ENCODE data around the gene ARNT2.

DNA sequence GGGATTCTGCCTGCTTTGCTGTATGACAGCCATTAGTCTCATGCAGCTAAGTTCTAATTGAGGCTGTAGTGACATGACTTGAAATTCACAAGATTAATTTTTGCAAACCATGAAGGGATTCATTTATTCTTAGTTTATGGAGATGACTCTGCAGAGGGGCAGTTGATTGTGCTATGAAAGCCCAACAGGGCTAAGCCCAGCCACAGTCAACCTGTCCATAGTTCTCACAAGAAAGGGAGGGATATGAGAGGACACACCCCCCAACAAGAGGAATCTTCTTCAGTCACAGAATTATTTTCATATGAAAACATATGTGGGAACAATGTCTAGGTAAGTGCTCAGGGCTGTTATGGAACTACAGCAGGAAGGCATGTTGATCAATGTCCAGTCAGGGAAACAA lies 229.0 kb downstream of the ARNT2 start:
- TF ChIP-seq RAD21 (conservative IDR thresholded peaks at IDR 0.05 in 1 of 2, IDR thresholded peaks at IDR 0.05 in 1 of 2) = no peak
- TF ChIP-seq, protein P1, sequence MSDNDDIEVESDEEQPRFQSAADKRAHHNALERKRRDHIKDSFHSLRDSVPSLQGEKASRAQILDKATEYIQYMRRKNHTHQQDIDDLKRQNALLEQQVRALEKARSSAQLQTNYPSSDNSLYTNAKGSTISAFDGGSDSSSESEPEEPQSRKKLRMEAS (IDR thresholded peaks at IDR 0.05) = no peak
- TF ChIP-seq, protein P2, sequence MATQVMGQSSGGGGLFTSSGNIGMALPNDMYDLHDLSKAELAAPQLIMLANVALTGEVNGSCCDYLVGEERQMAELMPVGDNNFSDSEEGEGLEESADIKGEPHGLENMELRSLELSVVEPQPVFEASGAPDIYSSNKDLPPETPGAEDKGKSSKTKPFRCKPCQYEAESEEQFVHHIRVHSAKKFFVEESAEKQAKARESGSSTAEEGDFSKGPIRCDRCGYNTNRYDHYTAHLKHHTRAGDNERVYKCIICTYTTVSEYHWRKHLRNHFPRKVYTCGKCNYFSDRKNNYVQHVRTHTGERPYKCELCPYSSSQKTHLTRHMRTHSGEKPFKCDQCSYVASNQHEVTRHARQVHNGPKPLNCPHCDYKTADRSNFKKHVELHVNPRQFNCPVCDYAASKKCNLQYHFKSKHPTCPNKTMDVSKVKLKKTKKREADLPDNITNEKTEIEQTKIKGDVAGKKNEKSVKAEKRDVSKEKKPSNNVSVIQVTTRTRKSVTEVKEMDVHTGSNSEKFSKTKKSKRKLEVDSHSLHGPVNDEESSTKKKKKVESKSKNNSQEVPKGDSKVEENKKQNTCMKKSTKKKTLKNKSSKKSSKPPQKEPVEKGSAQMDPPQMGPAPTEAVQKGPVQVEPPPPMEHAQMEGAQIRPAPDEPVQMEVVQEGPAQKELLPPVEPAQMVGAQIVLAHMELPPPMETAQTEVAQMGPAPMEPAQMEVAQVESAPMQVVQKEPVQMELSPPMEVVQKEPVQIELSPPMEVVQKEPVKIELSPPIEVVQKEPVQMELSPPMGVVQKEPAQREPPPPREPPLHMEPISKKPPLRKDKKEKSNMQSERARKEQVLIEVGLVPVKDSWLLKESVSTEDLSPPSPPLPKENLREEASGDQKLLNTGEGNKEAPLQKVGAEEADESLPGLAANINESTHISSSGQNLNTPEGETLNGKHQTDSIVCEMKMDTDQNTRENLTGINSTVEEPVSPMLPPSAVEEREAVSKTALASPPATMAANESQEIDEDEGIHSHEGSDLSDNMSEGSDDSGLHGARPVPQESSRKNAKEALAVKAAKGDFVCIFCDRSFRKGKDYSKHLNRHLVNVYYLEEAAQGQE (IDR thresholded peaks at IDR 0.05) = no peak
- TF ChIP-seq FOXS1 (CRISPR knock-in tag; IDR thresholded peaks at IDR 0.05) = no peak

All from A549 (cell line).